Erythroblast (primary cell): ENCODE measurements around the gene ZCCHC14.

ENCODE experiments used
- GATA1 ChIP-seq: IDR thresholded peaks from 2 replicates; pipeline ENCODE4 v1.6.1; 2011; ENCODE audit warnings: low read depth, mild to moderate bottlenecking, control low read depth, low read length, moderate library complexity
- POLR2A ChIP-seq: IDR thresholded peaks from 2 replicates; pipeline ENCODE4 v1.6.1; 2011; ENCODE audit warnings: mild to moderate bottlenecking, low read length

- TF ChIP-seq POLR2A (no peak), GATA1 (no peak)
Measured at GRCh38 chr16:87538160-87538559, 45.3 kb upstream of the ZCCHC14 start.
